Activated CD4-positive, alpha-beta T cell treated with anti-CD3 and anti-CD28 coated beads, Interleukin-2, amount 50 U/mL, for 48 hours (primary cell): ENCODE measurements around the gene STK16.
"Not testable (repeated sequence)": the region's sequence is repeated elsewhere in the genome, so short reads cannot be mapped to it uniquely, and the experiment has no call there.

Source experiments
- DNase-seq, 2 experiments: peaks; one replicate each; pipeline ENCODE4 v3.0.0-alpha.2; 2020

Gene STK16

GRCh38 chr2:219245148-219245898 lies at the start of gene STK16, which contains the start of gene GLB1L:
Gene STK16, plus strand, starts transcription at chr2:219245479. Its CDS starts 521 bp downstream, at chr2:219246000.
Gene GLB1L, minus strand, starts transcription at chr2:219245444. Its CDS starts 1,871 bp downstream, at chr2:219243573.
- DNase-seq = peak; percentile 93 to 94

GRCh38 chr2:219197388-219197787 lies 47.9 kb upstream of the STK16 start:
- no peak for DNase-seq

GRCh38 chr2:219198974-219199373 lies 46.3 kb upstream of the STK16 start:
- no peak for DNase-seq

GRCh38 chr2:219199470-219200211 lies 45.6 kb upstream of the STK16 start:
- DNase-seq = no peak

GRCh38 chr2:219200502-219201326 lies 44.6 kb upstream of the STK16 start:
- not testable (repeated sequence) for DNase-seq

GRCh38 chr2:219201331-219201730 lies 43.9 kb upstream of the STK16 start:
- not testable (repeated sequence) for DNase-seq

- DNase-seq = no peak
Observed at GRCh38 chr2:219204425-219205164, 40.7 kb upstream of the STK16 start.

GRCh38 chr2:219205165-219205538 lies 40.1 kb upstream of the STK16 start:
- DNase-seq = no peak

GRCh38 chr2:219205981-219206327 lies 39.3 kb upstream of the STK16 start:
- no peak for DNase-seq

GRCh38 chr2:219206328-219207133 lies 38.7 kb upstream of the STK16 start, which contains the start of gene ZFAND2B:
Gene ZFAND2B, plus strand, starts transcription at chr2:219206782. Its CDS starts 206 bp downstream, at chr2:219206988.
- DNase-seq = peak; percentile 93 to 94

- no peak for DNase-seq
Observed at GRCh38 chr2:219207134-219207883, 38.0 kb upstream of the STK16 start.

GRCh38 chr2:219207884-219208740 lies 37.2 kb upstream of the STK16 start:
- DNase-seq = no peak

- DNase-seq = no peak
Observed at GRCh38 chr2:219209236-219210195, 35.8 kb upstream of the STK16 start.

- no peak for DNase-seq
Observed at GRCh38 chr2:219210196-219210885, 34.9 kb upstream of the STK16 start.

- no peak for DNase-seq
Observed at GRCh38 chr2:219210886-219211362, 34.4 kb upstream of the STK16 start.

GRCh38 chr2:219213026-219213415 lies 32.3 kb upstream of the STK16 start:
- no peak for DNase-seq

- no peak for DNase-seq
Observed at GRCh38 chr2:219213486-219214071, 31.7 kb upstream of the STK16 start.
